ENCODE data around the gene HDAC4. TPM values are rescaled to one million over a fixed set of nuclear protein-coding genes. Genes with fewer than 3 reads are reported as not detected.

The HDAC4 gene
- total RNA-seq, 1 experiment from 2014 or later: 32.0 TPM

DNA sequence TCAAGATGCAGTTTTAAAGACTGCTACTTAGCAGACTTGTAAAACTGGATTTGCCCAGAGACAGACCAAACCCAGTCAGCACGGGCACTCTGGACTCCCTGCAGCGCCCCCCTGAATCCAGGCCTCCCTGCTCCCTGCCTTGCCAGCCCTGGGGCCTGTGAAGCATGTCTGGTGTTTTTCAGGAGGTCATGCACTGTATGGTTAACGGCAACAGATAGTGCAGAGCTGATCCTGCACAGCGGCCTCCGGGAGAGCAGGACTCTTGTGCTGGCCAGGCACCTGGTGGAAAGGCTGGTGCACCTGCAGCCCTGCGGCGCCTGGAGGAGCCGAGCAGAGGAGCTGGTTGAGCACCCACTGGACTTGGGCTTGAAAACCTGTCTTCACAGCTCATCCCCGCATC is 30.4 kb downstream of the HDAC4 start:
- Histone ChIP-seq H3K27ac (ENCODE audit: insufficient read length, low read depth, low read length) (no peak overlapping the region), H3T11ph (ENCODE audit: low read length) (no peak overlapping the region), H3K4me1 (ENCODE audit: insufficient read depth, low read length) (no peaks in the 10 kb centered on the region), H3K9ac (ENCODE audit: extremely low read depth, insufficient read length, low read length) (no peak overlapping the region), H2BK12ac (ENCODE audit: insufficient read length, low read depth, low read length) (no peak overlapping the region), H4K5ac (ENCODE audit: insufficient read length, low read depth, low read length) (no peak overlapping the region), H2BK5ac (ENCODE audit: insufficient read length, low read length) (no peak overlapping the region), H3K23ac (ENCODE audit: insufficient read length, low read depth, low read length) (no peak overlapping the region), H2AK5ac (ENCODE audit: insufficient read length, low read length) (no peak overlapping the region), H4K91ac (ENCODE audit: insufficient read length, low read depth, low read length) (no peak overlapping the region), H3K23me2 (ENCODE audit: insufficient read length, low read depth, low read length, poor library complexity, severe bottlenecking) (no peaks in the 10 kb centered on the region), H4K8ac (replicated peaks; ENCODE audit: insufficient read length, low read depth, low read length) (no peak overlapping the region), H3K79me1 (ENCODE audit: insufficient read depth, low read depth, low read length, poor library complexity, severe bottlenecking) (no peaks in the 10 kb centered on the region), H3K14ac (ENCODE audit: insufficient read depth, low read length) (no peak overlapping the region), H3K56ac (ENCODE audit: insufficient read length, low read depth, low read length) (no peak overlapping the region), H3K18ac (ENCODE audit: insufficient read length, low read depth, low read length) (no peak overlapping the region), H2BK120ac (ENCODE audit: low read depth, low read length, poor library complexity, severe bottlenecking) (no peak overlapping the region), H3K4me2 (ENCODE audit: insufficient read depth, insufficient read length, low read length) (no peak overlapping the region), H2BK20ac (ENCODE audit: low read depth, low read length, poor library complexity, severe bottlenecking) (no peak overlapping the region), H3K4ac (ENCODE audit: low read depth, low read length) (no peak overlapping the region), H3K79me2 (ENCODE audit: insufficient read depth, low read length) (peaks cover 1% of the 10 kb centered on the region; the same call in 1 of the 2 replicates), H3K9me3 (ENCODE audit: control insufficient read depth, low read depth, low read length) (no peaks in the 10 kb centered on the region), H2AFZ (ENCODE audit: low read length) (no peak overlapping the region), H3K27me3 (ENCODE audit: insufficient read depth, low read length) (no peaks in the 10 kb centered on the region), H4K20me1 (ENCODE audit: control insufficient read depth, insufficient read depth, insufficient read length) (peaks cover 2% of the 10 kb centered on the region), H2BK15ac (ENCODE audit: low read depth, low read length) (no peak overlapping the region)
- Mint-ChIP-seq H3K36me3 (ENCODE audit: insufficient read depth in 1 of 3, low read depth in 3 of 3) (peaks cover 0 to 10% (median 2%) of the 10 kb centered on the region in 3 experiments; a peak in 3 of 7 replicates), H3K4me1 (no peaks in the 10 kb centered on the region; a peak in 1 of 4 replicates), H3K27ac (no peak overlapping the region), H3K27me3 (ENCODE audit: low read depth) (no peaks in the 10 kb centered on the region), H3K9me3 (no peaks in the 10 kb centered on the region), H3K4me3 (no peak overlapping the region)
- no peak for DNase-seq
- TF ChIP-seq CTCF (conservative IDR thresholded peaks at IDR 0.05): no peak
- WGBS (ENCODE audit: extremely low coverage, insufficient read length, low lambda C conversion rate): no CpG with 5 or more reads among the region's 9 CpGs
